AG04449 (cell line): Measurements from ENCODE around the gene NFAM1.

ENCODE experiments used
- CTCF ChIA-PET: fragments of 350-600 bp; formaldehyde crosslinking; extraction: SDS; loops from one replicate; lab custom pipeline; 2021; ENCODE audit warnings: antibody characterized with exemption; lab: Yijun Ruan, JAX
- POLR2A ChIA-PET: fragments of 400-600, 350-600 bp; formaldehyde crosslinking; extraction: SDS; loops from one replicate; lab custom pipeline; 2020; ENCODE audit warnings: antibody characterized with exemption, inconsistent platforms; lab: Yijun Ruan, JAX
- DNase-seq: peaks from one replicate; pipeline ENCODE4 v3.0.0-alpha.2; 2010; ENCODE audit warnings: low read depth, low spot score
- H3K4me3 ChIP-seq: 2 replicates; pipeline ENCODE4 v1.5.1; 2011; ENCODE audit warnings: low read depth, mild to moderate bottlenecking, control low read depth, low read length
- TF ChIP-seq, protein P1 (sequence below): IDR thresholded peaks from one replicate; pipeline ENCODE4 v1.5.1; 2011; ENCODE audit warnings: mild to moderate bottlenecking, moderate library complexity, low read length, control low read depth, inconsistent platforms; ENCODE audit not compliant: insufficient read depth; ENCODE audit errors: missing control alignments

The NFAM1 gene

DNA sequence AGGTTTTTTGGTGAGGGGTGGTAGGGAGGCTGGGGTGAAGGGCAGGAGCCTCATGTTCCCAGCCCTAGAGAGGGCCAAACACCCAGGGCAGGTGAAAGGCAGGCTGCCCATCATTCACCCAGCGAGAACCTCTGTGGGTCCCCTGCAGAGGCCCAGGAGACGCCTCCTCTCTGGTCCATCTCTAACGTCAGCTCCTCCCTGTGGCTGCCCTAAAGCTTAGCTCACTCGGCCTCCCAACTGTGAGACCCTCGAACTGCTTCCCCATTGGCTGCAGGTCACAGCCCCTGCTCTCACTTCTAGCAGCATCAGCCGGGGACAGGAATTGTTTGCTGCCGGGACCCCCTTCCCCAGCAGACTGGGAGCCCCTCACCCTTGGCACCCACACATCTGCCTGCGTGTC is 615 bp upstream of the NFAM1 start:
- CTCF ChIA-PET, result interaction anchor here (0.6 to 5.7 kb wide), 5 partner anchors 11 to 341 kb away, joined by 3 to 31 read pairs (median 3); no protein-coding TSS in a partner anchor
- POLR2A ChIA-PET, result no interaction called here
- no peak for DNase-seq
- TF ChIP-seq, protein P1, sequence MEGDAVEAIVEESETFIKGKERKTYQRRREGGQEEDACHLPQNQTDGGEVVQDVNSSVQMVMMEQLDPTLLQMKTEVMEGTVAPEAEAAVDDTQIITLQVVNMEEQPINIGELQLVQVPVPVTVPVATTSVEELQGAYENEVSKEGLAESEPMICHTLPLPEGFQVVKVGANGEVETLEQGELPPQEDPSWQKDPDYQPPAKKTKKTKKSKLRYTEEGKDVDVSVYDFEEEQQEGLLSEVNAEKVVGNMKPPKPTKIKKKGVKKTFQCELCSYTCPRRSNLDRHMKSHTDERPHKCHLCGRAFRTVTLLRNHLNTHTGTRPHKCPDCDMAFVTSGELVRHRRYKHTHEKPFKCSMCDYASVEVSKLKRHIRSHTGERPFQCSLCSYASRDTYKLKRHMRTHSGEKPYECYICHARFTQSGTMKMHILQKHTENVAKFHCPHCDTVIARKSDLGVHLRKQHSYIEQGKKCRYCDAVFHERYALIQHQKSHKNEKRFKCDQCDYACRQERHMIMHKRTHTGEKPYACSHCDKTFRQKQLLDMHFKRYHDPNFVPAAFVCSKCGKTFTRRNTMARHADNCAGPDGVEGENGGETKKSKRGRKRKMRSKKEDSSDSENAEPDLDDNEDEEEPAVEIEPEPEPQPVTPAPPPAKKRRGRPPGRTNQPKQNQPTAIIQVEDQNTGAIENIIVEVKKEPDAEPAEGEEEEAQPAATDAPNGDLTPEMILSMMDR, result no peak
- H3K4me3 ChIP-seq, result no peak overlapping the region

DNA sequence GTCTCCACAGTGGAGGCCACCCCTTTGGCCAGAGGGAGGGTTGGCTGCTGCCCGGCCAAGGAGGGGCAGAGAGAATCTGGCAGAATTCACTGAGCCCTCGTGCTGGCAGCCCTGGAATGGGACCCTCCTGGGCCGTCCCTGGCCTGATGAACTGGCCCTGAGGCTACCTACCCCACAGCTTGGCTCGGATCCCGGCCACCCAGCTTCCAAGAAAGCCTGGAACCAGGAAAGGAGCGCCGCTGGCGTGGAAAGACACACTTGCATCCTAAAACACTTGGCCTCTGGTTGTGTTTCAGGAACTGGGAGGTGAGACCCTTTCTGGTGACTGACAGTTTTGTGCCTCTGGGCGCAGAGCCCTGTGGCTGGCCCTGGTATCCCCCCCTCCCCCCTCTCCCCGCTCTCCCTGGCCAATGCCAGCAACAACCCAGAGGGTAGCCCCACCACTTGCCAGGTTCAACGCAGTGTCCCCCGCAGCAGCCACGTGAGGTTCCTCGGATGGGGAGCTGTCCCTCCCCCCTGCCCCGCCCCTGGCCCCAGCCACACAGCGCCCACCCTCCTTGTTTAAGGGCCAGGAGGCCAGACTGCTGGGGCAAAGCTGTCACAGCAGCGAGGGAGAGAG is 693 bp downstream of the NFAM1 start:
- CTCF ChIA-PET, result interaction anchor here (1.6 to 5.7 kb wide), 4 partner anchors 12 to 340 kb away, joined by 5 to 31 read pairs (median 6); no protein-coding TSS in a partner anchor
- no peak overlapping the region for H3K4me3 ChIP-seq
- POLR2A ChIA-PET, result no interaction called here
- TF ChIP-seq, protein P1, result no peak
- no peak for DNase-seq

GRCh38 chr22:42430528-42431125 is 1.6 kb downstream of the NFAM1 start:
- no peak overlapping the region for H3K4me3 ChIP-seq
- POLR2A ChIA-PET, result no interaction called here
- CTCF ChIA-PET, result interaction anchor here (1.0 to 1.7 kb wide), 3 partner anchors 9 to 339 kb away, joined by 3 to 6 read pairs (median 5); no protein-coding TSS in a partner anchor
- no peak for DNase-seq
- TF ChIP-seq, protein P1, result no peak

GRCh38 chr22:42428760-42429159 is 3.4 kb downstream of the NFAM1 start:
- ChIA-PET CTCF (interaction anchor here (1.0 kb wide), 1 partner anchor 9 kb away, joined by 3 read pairs; no protein-coding TSS in a partner anchor), POLR2A (no interaction called here)
- H3K4me3 ChIP-seq, result no peak overlapping the region
- TF ChIP-seq, protein P1, result no peak
- DNase-seq, result no peak

- POLR2A ChIA-PET, result no interaction called here
- no peak for DNase-seq
- TF ChIP-seq, protein P1, result no peak
- CTCF ChIA-PET, result no interaction called here
- H3K4me3 ChIP-seq, result no peak overlapping the region
Observed at GRCh38 chr22:42428025-42428424, 4.2 kb downstream of the NFAM1 start.

DNA sequence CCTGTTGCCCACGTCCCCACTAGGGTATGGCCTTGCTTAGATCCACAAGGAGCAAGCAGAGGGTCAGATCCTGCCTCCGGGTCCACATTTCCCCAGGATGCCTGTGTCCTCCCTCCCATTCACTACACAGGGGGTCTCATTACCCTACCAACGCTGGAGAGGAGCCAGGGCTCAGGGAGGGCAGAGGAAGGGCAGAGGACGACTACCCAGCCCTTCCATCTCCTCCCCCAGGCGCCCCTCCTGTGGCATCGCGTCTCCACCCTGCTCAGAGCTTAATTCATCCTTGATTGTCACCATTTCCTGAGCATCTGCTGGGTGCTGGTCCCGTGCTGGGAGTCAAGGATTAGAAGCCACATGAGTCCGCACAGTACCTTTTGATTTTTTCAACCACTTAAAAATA is 5.0 kb downstream of the NFAM1 start:
- H3K4me3 ChIP-seq, result no peak overlapping the region
- TF ChIP-seq, protein P1, result no peak
- no peak for DNase-seq
- POLR2A ChIA-PET, result no interaction called here
- CTCF ChIA-PET, result no interaction called here
